ENCODE measurements around the gene SNX3.

SNX3 gene

DNA sequence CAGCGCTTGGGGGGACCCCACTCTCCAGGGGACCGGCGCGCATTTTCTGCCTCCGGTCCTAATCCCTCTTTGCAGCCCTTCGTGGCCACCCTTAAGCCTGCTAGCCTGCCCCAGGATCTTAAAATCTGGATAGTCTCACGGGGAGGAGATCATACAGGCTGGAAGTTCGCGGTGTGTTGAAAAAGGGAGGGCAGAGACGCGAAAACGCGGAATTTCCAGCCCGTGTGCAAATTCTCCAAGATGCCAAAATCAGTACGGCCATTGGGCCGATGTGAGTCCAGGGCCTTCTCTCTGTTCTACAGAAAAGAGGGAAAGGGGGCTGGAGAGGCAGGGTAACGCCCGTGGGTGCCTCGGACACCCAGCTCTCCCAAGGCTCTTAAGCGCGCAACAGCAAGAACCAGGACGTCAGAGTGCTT, 85.7 kb downstream of the SNX3 start:
- TF ChIP-seq, protein P1, sequence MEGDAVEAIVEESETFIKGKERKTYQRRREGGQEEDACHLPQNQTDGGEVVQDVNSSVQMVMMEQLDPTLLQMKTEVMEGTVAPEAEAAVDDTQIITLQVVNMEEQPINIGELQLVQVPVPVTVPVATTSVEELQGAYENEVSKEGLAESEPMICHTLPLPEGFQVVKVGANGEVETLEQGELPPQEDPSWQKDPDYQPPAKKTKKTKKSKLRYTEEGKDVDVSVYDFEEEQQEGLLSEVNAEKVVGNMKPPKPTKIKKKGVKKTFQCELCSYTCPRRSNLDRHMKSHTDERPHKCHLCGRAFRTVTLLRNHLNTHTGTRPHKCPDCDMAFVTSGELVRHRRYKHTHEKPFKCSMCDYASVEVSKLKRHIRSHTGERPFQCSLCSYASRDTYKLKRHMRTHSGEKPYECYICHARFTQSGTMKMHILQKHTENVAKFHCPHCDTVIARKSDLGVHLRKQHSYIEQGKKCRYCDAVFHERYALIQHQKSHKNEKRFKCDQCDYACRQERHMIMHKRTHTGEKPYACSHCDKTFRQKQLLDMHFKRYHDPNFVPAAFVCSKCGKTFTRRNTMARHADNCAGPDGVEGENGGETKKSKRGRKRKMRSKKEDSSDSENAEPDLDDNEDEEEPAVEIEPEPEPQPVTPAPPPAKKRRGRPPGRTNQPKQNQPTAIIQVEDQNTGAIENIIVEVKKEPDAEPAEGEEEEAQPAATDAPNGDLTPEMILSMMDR (conservative IDR thresholded peaks at IDR 0.05; ENCODE audit: control insufficient read depth, insufficient read depth, low read depth, low read length): no peak

DNA sequence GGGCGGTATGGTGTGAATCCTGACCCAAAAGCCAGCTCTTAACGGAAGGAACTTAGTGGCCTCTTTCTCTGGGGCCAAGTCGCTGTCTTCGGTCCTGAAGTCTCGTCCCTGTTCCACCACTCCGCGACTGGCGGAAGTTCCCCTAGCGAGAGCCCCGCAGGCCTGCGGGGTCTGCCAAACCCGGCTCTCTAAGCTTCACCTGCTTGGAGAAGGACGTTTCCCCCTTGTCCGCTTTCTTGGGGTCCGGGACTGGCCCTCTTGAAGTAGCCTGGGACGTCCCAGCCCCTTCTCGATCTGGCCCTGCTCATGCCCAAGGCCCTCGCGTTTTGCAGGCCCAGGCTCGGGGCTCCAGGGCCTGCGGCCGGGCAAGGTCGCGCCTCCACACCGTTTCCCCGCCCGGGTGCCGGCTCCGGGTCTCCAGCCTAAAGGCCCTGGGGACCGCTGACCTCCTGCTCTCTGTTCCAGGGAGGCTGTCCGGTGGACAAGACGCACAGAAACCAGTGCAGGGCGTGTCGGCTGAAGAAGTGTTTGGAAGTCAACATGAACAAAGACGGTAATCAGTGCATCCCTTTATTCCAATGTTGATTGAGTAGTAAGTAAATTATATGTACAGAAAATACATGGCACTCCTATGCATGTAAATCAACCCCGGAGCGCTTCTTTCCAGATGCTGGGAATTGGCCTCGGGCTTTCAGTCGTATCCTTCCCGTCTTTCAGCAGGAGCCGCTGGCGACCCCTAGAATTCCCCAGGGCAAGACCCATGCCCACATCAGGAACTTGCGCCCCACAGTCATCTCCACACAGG, 86.3 kb downstream of the SNX3 start:
- peak; percentile 26 for DNase-seq (ENCODE audit: low read depth)
- H3K4me3 ChIP-seq (ENCODE audit: control insufficient read depth, low read depth, low read length): no peak overlapping the region
- TF ChIP-seq, protein P1 (conservative IDR thresholded peaks at IDR 0.05; ENCODE audit: control insufficient read depth, insufficient read depth, low read depth, low read length): no peak

More for the DNA sequence above, 85.7 kb downstream of the SNX3 start:
- no peak for DNase-seq (ENCODE audit: low read depth)
- H3K4me3 ChIP-seq (ENCODE audit: control insufficient read depth, low read depth, low read length): no peak overlapping the region

DNA sequence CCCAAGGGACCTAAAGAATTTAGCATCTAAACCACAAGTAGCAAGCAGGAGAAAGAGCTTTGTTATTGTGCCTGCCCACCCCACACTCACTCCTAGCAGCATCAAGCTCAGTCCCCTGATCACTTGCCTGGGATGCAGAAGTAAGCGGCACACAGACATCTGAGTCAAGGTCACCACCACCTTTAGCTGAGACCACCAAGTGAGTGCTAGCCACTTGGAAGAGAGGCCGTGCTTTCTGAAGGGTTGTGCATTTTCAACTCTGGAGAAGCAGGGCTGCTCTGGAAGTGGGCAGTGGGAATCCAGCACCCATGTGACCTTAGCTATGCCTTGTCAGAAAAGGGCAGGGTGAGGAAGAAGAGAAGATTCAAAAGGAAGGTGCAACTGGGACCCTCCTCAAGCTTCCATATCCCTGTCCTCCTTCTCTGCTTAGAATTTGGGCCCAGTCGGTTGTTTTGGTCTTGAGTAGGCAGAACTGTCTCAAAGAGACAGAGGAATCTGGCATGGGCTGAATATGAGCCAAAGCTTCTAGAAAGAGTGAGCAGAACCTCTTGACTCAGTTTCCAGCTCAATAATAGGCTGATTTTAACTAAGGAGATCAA, 88.8 kb downstream of the SNX3 start:
- no peak for DNase-seq (ENCODE audit: low read depth)
- TF ChIP-seq, protein P1 (conservative IDR thresholded peaks at IDR 0.05; ENCODE audit: control insufficient read depth, insufficient read depth, low read depth, low read length): no peak
- H3K4me3 ChIP-seq (ENCODE audit: control insufficient read depth, low read depth, low read length): no peak overlapping the region

DNA sequence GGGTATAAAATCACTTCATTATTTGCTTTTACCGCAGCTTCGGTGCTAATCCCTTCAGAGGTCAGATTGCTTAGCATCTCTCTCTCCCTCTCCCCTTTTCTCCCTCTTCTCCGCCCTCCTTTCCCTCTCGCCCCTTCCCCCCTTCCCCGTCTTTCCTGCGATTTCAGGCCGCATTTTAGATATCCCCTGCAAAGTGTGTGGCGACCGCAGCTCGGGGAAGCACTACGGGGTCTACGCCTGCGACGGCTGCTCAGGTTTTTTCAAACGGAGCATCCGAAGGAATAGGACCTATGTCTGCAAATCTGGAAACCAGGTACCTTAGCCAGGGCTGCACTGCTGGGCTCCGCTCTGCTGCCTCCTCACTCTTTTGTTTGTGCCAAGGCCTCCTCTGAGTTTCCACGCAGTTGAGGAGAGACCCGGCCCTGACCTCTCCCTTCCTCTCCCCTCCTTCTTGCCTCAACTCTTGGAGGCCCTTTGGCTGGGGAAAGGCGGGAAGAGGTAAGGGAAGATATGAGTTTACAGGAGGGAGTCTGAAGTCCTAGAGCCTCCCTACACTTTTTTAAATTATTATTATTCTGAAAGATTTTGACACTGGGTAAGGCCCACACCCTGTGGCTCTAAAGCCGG, 89.4 kb downstream of the SNX3 start:
- no peak overlapping the region for H3K4me3 ChIP-seq (ENCODE audit: control insufficient read depth, low read depth, low read length)
- no peak for DNase-seq (ENCODE audit: low read depth)
- TF ChIP-seq, protein P1 (conservative IDR thresholded peaks at IDR 0.05; ENCODE audit: control insufficient read depth, insufficient read depth, low read depth, low read length): no peak

DNA sequence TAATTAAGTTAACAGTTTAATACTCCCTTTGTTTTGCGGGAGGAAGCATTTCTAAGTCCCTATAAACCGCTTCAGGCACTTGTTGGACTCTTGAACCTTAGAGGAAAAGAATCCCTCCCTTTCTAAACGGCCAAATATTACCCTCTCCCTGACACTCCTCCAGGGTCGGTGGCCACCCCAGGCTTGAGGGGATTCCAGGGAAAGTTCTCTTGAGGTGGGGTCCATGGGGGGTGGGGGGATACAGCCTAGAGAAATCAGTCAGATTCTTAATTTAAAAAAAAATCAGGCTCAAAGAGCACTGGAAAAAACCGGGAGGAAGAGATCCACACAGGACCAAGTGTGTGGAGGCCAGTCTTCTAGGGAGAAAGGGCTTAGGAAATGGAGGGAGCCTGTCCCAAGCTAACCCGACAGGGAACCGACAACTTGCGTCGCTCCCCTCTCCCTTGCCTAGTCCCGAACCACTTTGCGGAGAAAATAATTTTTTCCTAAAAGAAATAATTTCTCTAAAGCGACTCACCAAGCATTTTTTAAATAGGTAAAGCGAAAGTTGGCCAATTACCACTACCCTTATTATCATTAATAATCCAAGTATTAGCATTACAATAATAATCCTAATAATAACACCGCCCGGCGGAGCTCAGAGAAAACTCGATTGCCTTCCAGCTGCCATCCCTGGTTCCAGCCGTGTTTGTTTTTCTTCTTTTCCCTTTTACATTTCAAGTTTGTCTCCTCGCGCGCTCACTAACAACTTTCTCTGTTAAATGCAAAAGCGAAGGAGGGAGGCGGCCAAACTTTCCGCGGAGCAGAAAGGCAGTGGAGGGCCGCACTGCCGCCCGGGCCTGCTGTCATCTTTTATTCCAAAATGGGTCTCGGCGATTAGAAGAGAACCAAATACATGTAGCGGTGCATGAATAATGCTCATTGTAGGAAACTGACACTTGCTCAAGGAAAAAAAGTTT, 90.2 kb downstream of the SNX3 start:
- no peak overlapping the region for H3K4me3 ChIP-seq (ENCODE audit: control insufficient read depth, low read depth, low read length)
- TF ChIP-seq, protein P1 (conservative IDR thresholded peaks at IDR 0.05; ENCODE audit: control insufficient read depth, insufficient read depth, low read depth, low read length): no peak
- DNase-seq (ENCODE audit: low read depth): no peak
